Astrocyte of the hippocampus (primary cell): ENCODE measurements around the gene TMEM52.
"Not testable (repeated sequence)": the region's sequence is repeated elsewhere in the genome, so short reads cannot be mapped to it uniquely, and the experiment has no call there.

Experiments
- DNase-seq: peaks from one replicate; pipeline ENCODE4 v3.0.0; 2011; ENCODE audit warnings: low read depth, low spot score

Gene TMEM52

DNA sequence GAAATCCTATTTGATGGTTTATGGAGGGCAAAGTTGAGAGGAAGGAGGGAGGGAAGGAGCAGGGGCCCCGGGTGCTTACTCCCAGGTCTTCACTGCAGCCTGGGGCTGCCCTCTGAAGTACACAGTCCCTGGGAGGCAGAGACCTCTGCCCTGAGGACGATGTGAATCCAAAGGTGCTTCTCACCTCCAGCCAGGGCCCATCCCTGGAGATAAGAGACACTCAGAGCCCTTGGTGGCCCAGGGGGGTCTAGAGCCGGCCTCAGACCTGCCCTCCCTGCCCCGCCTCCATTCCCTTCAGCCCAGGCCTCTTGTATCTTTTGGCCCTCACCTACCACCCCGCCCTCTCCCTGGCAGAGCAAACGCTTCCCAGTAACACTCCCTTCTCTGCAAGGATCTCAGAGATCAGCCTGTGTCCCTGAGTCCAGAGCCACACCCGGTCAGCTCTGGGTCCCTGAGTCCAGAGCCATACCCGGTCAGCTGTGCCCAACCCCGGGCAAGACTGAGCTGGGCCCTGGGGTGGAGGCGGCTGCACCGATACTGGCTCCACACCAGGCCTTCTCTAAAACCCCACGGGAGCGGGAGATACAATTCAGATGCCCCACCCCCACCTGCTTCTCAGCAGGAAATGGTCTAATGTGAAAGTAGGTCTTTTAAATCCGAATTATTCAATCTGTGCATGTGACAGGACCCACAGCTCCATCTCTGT, 24.6 kb downstream of the TMEM52 start:
- no peak for DNase-seq

DNA sequence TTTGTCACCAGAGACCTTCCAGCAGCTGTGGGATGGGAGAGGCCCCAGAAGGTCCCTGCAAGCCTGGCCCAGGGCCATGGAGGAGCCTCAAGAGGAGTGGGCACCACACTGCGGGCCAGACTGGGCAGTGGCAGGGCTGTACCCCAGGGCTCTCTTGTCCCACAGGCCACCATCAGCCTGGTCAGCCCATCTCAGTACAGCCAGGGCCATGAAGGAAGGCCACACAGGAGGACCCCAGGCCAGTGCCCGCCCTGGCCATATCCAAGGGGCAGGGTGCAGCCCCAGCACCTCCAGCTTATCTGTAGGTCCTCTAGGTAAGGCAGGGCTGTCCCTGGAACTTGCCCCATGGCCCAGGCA, 25.1 kb downstream of the TMEM52 start:
- DNase-seq = no peak

DNA sequence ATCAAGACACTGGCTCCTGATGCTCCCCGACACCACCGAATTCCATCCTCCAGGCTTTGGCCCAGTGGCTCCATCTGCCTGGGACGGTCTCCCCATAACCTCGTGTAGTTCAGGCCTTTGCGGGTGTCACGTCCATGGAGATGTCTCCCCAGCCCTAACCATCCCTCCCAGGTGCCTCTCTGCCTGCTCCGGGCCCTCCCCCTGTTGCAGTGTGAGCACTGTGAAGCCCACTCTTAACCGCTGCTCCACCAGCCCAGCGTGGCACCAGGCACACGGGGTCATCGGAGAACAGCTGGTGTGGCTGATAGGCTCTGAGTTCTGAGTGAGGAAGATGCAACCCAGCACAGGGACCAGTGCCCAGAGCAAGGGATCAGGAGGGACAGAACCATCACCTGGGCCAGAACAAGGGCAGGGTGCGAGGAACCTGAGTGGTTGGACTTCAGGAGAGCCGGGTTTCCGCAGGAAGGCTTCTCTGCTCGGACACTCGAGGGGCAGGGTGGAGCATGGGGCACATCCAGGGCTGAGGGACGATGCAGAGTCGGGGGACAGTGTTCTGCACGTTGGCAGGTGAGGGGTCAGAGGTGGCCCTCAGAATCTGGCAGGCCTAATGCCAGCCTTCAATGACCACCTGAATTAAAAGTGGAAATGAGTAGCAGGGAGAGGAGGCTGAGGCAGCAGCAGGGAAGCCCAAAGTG, 25.6 kb downstream of the TMEM52 start:
- no peak for DNase-seq

DNA sequence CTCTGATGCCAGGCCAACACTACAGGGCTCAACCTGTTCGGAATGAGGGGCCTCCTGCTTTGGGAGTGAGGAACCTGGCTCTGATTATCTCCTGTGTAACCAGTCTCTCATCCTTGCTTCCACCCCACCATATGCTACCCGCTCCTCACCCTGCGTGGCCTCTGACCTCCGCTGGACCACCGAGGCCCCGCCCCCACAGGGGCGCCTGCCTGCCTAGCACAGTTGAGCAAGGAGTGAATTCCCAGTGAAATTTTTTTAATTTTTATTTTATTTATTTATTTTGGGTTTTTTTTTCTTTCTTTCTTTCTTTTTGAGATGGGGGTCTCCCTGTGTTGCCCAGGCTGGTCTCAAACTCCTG, 26.3 kb downstream of the TMEM52 start:
- DNase-seq = no peak

DNA sequence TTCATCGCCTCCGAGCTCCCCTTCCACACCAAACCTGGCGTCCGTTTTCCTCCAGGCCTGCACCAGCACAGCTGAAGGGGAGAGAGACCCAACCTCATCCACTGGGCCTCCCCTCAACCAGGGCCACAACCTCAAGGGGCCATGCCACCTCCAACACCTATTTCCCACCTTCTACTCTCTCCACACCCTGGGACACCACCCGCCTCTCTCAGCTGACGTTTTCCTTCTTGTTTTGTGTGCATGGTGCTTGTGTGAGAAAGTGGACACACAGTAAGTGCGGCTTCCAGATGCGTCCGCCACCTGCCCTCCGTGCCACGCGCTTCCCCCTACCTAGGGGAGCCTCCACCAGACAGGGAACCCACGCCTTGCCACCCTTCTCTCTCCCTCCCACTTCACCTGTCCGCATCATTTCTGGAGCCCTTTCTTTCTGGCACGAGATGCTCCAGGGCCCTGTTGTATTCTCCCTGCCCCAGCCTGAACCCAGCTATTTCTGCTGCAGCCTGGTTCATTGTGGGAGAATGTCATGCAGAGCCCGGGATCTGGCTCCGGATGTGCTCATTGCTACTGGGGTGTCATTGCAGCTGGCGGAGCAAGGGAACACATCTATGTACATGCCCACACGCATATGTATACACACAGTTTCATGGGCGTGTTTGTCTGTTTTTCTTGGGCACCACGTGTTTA, 26.9 kb downstream of the TMEM52 start:
- DNase-seq = no peak

DNA sequence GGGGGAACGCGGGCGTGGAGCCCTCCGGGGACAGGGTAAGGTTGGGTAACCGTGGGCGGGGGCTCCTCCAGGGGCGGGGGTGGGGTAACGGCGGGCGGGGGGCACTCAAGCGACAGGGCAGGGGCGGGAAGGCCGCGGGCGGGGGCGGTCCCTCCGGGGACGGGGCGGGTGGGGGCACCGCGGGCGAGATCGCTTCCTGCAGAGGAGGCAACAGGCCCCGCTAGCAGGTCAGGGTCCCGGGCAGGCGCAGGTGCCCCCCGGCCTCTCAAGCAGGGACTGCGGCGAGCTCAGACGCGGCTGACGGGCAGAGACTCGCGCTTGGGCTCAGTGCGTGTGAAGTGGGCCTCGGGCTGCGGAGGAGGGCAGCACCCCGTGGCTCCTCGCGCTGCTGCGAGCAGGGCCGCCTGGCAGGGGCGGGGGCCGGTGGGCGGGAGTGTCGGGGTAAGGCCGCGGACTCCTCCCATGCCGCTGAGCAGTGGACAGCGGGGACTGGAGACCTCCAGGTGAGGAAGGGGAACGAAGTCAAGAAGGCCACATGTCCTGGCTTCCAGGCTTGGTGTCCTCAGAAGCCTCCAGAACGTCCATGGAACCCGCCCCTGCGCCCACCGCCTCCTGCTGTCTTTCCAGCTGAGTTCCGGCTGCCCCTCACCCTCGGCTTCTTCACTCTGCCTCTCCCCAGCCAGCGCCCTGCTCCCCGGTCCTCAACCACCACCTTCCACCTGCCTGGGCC, 27.6 kb downstream of the TMEM52 start:
- DNase-seq = peak; percentile 80

DNA sequence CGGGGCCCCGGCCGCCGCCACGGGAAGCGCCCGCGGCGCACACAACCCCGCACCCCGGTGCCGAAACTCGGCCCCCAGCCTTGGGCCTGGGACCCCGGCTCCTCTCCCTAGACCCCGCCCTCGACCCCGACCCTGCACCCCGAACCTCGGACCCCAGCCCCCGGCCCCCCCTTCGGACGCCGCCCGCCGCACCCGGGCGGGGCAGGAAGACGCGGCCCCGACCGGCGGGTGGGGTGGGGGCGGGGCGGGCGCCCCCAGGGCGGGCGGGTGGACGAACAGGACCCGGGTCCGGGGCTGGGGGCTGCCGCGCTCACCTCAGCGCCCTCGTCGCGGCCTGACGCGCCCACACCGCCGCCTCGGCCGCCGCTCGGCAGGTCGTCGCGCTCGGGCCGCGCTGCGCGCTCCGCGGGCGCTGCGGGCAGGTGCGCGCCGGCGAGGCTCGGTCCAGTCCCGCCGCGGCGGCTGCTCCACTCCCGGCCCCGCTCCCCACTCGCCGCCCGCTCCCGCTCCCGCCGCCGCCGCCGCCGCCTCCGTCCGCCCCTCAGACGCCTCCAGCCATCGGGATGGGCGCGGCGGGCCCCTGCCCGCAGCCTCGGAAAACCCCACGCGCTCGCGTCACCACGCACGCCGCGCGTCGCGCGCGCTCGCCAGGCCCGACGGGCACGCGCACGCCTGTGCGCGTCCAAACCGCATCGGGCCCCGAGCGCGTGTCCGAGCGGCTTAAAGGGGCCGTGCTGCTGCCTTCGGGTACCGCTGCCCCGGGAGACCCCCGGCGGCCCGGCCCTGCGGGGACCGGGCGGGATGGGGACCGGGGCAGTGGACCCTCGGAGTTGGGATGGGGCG, 28.4 kb downstream of the TMEM52 start, which contains the start of gene GNB1:
Gene GNB1, minus strand, starts transcription at position 582 of the 843 bp plus-strand sequence. CDS start 65,634 bp downstream, outside the sequence.
- DNase-seq = peak; percentile 98

DNA sequence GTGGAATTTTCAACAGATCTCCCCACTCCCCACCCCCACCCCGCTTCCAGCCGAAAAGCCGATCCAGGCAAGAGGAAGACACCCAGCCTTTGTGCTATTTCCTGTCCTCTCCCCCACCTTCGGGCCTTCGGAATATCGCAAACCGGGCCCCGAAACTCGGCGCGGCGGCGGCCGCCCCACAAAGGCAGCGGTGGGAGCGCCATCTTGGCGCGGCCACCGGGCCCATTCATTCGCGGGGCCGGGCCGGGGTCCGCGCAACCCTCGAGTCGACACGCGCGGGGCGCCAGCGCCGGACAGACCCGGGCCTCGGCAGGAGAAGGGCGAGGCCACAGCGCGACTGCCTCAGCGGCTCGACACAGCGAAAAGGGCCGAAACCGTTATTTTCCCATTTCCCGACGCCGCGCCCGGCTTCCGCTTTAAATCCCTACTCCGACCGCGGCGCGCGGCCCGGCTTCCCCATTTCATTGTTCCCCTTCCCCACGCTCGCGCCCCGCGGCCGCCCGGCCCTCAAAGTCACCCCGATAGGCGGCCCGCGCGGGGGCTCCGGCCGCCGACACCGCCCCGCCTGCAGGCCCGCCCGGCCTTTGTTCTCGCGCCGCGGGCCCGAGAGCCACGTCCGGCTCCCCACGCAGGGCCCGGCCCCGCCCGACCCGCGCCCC, 29.1 kb downstream of the TMEM52 start:
- DNase-seq = peak; percentile 55

DNA sequence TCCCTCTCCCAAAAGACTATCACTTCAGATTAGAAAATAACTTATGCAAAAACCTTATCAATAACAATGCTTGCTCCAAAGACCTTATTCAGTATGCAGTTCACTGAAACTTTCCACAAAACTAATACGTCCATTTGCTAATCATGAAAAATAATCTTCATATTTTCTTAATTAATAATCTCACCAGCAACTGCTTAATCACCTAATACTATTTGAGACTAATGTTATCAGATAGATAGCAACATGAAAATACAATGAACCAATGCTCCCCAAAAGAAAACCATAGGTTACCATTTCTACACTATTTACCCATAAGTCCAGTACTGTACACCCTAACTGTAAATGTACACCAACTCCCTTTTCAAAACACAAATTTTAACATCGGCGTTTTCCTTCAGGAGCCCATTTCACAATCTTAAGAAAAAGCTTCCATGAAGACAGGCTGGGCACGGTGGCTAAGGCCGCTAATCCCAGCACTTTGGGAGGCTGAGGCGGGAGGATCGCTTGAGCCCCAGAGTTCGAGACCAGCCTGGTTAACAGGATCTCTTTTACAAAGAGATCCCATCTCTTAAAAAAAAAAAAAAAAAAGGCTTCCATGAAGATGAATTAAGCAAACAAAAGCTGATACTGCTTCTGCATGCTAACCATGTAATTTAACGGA, 29.9 kb downstream of the TMEM52 start:
- DNase-seq = no peak

DNA sequence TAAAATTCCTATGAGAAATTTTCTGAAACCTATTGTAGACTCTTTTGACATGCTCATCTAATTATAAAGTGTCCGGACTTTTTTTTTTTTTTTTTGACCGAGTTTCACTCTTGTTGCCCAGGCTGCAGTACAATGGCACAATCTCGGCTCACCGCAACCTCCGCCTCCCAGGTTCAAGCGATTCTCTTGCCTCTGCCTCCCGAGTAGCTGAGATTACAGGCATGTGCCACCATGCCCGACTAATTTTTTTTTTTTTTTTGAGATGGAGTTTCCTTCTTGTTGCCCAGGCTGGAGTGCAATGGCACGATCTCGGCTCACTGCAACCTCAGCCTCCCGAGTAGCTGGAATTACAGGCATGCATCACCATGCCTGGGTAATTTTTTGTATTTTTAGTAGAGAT, 35.2 kb downstream of the TMEM52 start:
- DNase-seq = not testable (repeated sequence)

DNA sequence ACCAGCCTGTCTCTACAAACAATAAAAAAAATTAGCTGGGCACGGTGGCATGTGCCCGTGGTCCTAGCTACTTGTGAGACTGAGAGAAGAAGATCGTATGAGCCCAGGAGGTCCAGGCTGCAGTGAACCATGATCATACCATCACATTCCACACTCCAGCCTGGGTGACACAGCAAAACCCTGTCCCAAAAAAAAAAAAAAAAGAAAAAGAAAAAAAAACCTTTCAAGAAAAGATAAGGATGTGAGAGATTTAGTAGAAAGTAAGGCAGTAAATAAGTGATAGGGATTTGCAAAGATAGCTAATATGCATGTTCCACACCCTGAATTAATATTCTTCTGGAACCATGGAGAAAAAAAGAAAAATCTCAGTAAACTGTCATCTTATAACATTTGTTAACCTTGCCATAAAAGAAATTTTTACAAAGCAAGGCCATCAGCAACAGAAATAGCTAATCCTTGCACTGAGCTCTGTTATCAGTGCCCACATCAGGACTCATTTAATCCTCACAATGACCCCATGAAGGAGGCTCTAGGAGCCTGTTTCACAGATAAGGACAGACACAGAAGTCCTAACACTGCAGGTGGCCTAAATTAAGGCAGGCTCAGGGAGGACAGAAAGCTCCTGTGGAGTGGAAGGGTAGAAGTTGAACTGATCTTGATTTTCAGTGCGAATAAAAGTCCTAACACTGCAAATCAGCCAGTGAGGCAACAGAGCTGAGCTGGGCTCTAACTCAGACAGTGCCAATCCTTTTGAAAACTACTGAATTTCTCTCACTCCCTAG, 35.8 kb downstream of the TMEM52 start:
- peak; percentile 34 for DNase-seq

DNA sequence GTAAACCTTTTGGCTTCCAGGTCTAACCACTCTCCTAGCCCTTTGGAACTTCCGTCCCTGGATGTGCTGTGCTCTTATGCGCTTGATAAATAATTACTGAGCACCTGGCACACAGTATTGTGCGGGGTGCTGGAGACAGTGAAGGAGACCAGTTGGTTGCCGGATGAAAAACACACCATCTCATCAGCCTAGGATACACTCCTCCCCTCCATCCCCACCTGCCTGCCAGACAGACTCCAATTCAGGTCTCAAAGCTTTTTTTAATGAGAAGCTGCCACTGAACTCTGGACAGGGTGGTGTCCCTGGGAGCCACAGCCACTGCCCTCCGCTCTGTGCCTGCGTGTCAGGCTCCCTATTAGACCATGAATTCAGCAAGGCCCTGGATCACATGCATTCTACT, 37.4 kb downstream of the TMEM52 start:
- DNase-seq = no peak

DNA sequence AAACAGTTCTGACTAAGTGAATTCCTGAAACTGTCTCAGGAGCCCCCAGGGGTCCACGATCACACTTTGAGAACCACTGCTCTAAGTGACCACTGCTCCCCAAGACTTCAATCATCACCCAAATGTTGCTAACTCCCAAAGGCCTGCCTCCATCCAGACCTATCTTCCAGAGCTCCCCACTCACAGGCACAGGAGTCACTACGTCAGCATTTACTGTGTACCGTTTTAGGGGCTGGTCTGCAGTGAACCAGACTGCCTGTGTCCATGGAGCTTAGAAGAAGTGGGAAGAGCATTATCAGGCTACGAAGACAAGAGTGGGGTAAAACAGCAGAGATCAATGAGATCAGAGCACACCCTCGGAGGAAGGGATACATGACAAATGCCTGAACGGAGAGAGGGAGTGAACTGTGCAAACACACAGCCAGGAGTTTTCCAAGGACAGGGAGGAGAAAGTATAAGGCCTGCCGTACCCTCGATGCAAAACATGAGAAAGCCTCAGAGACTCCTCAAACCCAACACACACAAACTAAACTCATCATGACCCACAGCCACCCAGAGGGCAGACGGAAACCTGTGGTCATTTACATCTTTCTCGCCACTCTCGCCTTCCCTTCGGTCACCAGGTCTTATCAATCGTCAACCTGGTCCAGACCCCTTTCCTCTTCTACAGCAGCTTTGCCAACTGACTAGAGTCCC, 38.3 kb downstream of the TMEM52 start:
- no peak for DNase-seq

DNA sequence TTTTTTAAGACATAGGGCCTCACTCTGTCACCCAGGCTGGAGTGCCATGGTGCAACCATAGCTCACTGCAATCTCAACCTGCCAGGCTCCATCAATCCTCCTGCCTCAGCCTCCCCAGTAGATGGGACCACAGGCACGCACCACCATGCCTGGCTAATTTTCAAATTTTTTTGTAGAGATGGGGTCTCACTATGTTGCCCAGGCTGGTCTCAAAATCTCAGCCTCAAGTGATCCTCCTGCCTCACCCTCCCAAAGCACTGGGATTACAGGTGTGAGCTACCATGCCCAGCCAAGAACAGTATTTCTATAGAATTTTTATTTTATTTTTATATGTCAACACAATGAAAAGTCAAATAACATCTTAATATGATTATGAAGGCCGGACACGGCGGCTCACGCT, 39.1 kb downstream of the TMEM52 start:
- no peak for DNase-seq

DNA sequence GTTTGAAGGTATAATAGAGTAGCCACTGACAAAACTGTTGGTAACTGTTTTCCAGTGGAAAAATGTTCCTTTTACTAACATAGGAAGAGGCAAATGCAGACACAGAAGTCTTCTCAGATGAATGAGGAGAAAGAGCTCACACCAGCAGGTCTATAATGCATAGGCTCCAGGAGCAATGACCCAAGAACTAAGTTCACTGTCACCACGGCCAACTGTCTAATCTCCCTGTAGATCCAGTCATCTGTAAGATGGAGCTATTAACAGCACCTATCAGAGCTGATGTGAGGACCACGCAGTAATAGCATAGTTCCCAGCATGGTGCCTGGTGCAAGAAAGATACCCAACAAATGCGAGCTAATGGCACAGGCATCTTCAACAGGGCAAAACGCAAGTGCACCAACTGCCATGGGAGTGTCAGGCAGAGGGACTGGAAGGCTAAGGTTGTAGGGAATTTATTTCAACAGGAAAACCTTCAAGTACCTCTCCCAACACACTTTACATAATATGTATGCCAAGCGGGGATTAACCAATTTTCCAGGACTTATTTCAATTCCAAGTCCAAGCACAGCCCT, 41.1 kb downstream of the TMEM52 start:
- DNase-seq = no peak

DNA sequence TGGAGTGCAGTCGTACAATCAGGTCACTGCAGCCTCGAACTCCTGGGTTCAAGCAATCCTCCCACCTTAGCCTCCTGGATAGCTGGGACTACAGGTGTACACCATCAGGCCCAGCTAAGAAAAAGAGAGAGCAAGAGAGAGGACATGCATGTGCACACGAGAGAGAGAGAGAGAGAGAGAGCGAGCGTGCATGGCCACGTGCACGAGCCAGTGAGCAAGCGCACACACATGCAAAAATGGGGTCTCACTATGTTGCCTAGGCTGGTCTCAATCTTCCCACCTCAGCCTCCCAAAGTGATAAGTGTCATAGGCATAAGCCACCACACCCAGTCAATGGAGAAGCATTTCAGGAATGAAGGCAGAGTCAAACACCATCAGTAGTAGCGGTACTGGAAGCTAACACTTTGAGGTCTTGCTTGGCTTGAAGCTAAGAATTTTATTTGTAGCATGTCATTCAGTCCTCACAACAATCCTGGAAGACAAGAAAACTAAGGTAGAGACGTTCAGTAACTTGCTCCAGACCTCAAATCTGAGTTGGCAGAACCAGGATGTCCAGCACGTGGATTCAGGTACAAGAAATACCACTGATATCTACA, 42.6 kb downstream of the TMEM52 start:
- DNase-seq = peak; percentile 73

DNA sequence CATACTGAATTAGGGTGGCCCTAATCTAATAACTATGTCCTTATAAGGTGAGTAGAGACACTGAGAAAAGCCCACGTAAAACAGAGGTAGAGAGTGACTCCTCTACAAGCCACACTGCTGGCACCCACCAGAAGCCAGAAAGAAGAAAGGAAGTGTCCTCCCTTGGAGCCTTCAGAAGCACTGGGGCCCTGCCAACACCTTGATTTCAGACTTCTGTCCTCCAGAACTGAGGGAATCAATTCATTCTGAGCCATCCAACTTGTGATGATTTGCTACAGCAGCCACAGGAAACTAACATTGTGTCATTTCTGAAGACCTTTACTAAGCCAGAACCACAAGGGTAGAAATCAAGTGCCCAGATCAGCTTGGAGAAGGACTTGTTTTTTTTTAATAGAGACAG, 43.1 kb downstream of the TMEM52 start:
- DNase-seq = no peak

DNA sequence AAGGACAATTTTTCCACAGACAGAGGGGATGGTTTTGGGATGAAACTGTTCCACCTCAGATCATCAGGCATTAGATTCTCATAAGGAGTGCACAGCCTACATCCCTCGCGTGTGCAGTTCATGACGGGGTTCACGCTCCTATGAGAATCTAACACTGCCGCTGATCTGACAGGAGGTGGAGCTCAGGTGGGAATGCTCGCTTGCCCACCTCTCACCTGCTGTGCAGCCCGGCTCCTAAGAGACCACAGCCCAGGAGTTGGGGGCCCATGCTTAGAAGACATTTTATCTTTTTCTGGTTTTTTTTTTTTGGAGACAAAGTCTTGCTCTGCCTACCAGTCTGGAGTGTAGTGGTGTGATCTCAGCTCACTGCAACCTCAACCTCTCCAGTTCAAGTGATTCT, 44.2 kb downstream of the TMEM52 start:
- DNase-seq = no peak
